ENCODE results near the gene CYP46A1. TPM values are rescaled to one million over a fixed set of nuclear protein-coding genes. Genes with fewer than 3 reads are reported as not detected.

Gene CYP46A1
- total RNA-seq, 1 donor from 2014 or later = 1.3 TPM

DNA sequence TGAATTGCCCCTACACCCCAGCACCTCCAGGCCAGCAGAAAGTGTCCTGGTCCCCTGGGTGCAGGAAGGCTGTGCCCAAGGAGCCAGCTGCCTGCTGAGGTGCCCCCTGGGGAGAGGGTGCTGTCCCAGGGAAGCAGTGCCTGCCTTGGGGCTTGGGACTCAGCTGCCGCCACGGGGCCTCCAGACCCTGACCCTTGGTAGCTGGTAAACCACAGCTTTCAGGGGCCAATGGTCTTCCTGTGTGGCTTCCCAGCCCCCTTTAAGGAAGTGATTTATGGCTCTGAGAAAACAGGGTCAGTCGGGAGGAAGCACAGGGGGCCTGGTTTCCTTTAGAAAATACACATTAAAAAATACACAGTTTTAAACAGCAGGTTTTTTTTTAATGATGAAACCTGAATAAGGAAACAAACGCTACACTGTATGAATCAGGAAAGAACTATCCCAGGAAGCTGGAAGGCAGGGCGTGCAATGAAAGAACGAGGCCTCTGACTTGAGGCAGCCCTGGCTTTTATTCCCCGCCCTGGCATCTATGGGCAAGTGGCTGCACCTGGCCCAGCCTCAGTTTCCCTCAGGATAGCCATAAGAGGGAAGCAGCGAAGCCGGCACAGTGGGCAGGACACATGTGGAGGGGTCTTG, 68.5 kb downstream of the CYP46A1 start:
- Histone ChIP-seq H3K9me3 (no peaks in the 10 kb centered on the region), H3K27ac (peak overlapping the region; percentile 55), H3K4me3 (no peak overlapping the region), H3K27me3 (no peaks in the 10 kb centered on the region), H3K36me3 (no peaks in the 10 kb centered on the region), H3K4me1 (peaks cover 59% of the 10 kb centered on the region)
- TF ChIP-seq, protein P1, sequence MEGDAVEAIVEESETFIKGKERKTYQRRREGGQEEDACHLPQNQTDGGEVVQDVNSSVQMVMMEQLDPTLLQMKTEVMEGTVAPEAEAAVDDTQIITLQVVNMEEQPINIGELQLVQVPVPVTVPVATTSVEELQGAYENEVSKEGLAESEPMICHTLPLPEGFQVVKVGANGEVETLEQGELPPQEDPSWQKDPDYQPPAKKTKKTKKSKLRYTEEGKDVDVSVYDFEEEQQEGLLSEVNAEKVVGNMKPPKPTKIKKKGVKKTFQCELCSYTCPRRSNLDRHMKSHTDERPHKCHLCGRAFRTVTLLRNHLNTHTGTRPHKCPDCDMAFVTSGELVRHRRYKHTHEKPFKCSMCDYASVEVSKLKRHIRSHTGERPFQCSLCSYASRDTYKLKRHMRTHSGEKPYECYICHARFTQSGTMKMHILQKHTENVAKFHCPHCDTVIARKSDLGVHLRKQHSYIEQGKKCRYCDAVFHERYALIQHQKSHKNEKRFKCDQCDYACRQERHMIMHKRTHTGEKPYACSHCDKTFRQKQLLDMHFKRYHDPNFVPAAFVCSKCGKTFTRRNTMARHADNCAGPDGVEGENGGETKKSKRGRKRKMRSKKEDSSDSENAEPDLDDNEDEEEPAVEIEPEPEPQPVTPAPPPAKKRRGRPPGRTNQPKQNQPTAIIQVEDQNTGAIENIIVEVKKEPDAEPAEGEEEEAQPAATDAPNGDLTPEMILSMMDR (IDR thresholded peaks at IDR 0.05) = no peak
- DNase-seq = no peak
- intact Hi-C loops (cut with DNase I) = no loop called here
- no peak for ATAC-seq

DNA sequence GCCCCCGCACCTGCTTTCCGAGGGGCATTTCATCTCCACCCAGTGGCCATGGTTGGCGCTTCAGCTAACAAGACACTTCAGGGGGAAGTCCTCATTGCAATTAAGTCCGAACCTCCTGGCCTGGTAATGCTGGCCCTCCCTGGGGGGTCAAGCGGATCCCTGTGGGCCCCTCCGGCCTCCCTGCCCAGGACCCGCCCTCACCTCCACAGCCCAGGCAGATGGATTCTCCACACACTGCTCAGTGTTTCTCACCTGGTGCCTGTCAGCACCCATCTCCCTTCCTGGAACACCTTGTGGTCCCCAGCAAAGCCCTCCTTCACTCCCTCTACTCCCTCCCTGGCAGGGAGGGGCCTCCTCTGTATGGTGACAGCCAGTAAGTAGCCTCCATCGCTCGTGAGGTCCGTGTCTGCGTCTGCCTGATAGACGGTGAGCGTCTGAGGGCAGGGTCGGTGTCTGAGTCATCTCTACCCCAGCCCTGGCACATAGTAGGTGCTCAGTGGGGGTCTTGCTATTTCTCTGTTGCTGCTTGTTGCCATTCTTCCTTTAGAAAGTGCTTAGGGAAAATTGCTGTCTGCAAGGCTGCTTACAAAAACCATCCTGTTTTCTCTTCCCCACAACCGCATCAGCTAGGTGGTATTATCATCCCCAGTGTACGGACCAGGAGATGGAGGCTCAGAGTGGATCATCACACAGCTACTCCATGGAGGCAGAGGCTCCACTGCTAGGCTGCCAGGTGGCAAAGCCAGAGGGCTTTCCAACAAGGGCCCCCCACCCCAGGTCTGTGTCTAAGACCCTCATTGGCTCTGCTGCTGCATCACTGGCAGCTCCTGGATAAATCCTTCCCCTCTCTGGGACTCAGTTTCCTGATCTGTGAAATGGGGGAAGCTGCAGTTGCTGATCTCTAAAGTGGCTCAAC, 69.4 kb downstream of the CYP46A1 start:
- no peak overlapping the region for H3K4me3 ChIP-seq
- H3K4me1 ChIP-seq = peaks cover 54% of the 10 kb centered on the region
- TF ChIP-seq, protein P1 (IDR thresholded peaks at IDR 0.05) = no peak
- DNase-seq (no peak), ATAC-seq (no peak)
- intact Hi-C loops (cut with DNase I) = no loop called here
- H3K27me3 ChIP-seq = no peaks in the 10 kb centered on the region
- H3K36me3 ChIP-seq = no peaks in the 10 kb centered on the region
- no peak overlapping the region for H3K27ac ChIP-seq
- H3K9me3 ChIP-seq = no peaks in the 10 kb centered on the region

DNA sequence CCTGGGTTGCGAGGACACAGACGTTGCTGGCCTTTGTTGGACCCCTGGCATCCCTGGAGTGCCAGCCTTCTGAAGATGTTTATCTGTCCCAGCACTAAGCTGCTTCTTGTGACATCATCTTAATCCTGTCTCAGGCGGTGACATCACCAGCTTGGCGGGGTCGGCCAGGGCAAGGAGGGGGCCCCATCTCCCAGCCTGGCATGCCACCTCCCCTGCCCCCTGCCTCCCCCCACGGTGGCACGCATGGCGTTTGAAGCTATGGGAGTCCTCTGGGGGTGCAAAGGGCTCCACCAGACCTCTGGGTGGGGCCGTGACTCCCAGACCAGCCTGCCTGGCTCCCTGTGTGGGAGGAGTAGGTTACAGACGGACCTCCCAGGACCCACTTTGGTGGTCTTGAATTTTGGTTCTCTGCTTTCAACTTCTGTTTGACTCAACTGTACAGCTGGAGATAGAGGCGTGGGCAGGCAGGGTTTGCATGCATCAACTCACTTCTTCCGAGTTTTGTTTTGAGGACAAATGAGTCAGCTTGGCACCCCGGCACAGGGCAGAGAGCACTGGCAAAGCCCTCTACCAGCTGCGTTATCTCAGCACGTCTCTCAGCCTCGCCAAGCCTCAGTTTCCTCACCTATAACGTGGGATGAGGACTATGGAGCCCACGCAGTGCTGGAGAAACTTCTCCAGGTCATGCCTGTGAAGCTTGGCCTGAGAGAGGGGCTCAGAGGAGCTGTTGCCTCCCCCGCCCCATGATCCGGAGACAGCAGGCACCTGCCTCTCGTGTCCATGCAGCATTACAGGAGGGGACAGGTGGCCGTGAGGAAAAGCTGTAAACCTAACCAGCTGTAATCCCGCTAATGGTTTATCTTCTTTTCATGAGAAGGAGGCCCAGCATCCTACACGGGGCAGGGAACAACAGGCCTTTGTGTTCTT, 70.3 kb downstream of the CYP46A1 start:
- ATAC-seq (no peak), DNase-seq (peak; percentile 52)
- H3K36me3 ChIP-seq = no peaks in the 10 kb centered on the region
- intact Hi-C loops (cut with DNase I) = no loop called here
- no peak overlapping the region for H3K4me3 ChIP-seq
- H3K9me3 ChIP-seq = no peaks in the 10 kb centered on the region
- H3K27ac ChIP-seq = no peak overlapping the region
- TF ChIP-seq, protein P1 (IDR thresholded peaks at IDR 0.05) = no peak
- peaks cover 50% of the 10 kb centered on the region for H3K4me1 ChIP-seq
- no peaks in the 10 kb centered on the region for H3K27me3 ChIP-seq

DNA sequence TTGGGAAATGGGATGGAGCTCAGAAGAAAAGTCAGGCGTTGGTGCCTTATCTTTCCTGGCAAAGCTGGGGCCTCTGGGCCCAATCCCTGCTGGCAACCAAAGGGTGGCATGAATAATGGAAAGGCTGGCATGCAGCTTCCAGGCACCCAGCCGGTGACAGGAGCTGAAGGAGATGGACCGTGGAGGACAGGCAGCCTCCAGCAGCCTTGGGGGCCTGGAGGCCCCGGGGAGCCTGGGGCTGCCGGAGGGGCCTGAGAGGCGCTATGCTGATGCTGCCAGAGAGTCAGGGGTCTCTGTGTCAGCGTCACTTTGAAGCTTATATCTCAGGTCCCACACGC, 70.9 kb downstream of the CYP46A1 start:
- TF ChIP-seq, protein P1 (IDR thresholded peaks at IDR 0.05) = no peak
- ATAC-seq = no peak
- DNase-seq = peak; percentile 51
- H3K27ac ChIP-seq = no peak overlapping the region
- no peak overlapping the region for H3K4me3 ChIP-seq
- H3K27me3 ChIP-seq = no peaks in the 10 kb centered on the region
- H3K36me3 ChIP-seq = no peaks in the 10 kb centered on the region
- intact Hi-C loops (cut with DNase I) = no loop called here
- H3K9me3 ChIP-seq = no peaks in the 10 kb centered on the region
- peaks cover 43% of the 10 kb centered on the region for H3K4me1 ChIP-seq
